GM18909 (cell line): Measurements from ENCODE around the gene MICAL1.

Experiments used
- ATAC-seq: cut with Tn5 transposase; IDR thresholded peaks from one replicate; pipeline ENCODE4 v1.9.1; 2021; ENCODE audit warnings: mild to moderate bottlenecking; ENCODE audit not compliant: unreplicated experiment, poor library complexity

MICAL1 gene

GRCh38 chr6:109441069-109441816, 14.3 kb downstream of the MICAL1 start:
- peak; percentile 19 for ATAC-seq

GRCh38 chr6:109440331-109441068, 15.1 kb downstream of the MICAL1 start, which contains the start of the genes PPIL6 and SMPD2:
PPIL6 (minus strand) TSS chr6:109440628; CDS start chr6:109440590, 38 bp downstream.
SMPD2 (plus strand) TSS chr6:109440724; CDS start chr6:109441122, 398 bp downstream.
- ATAC-seq = peak; percentile 90

- no peak for ATAC-seq
These were observed 19.5 kb downstream of the MICAL1 start for GRCh38 chr6:109436041-109436440.

- no peak for ATAC-seq
These were observed 21.1 kb downstream of the MICAL1 start for GRCh38 chr6:109434456-109434855.

DNA sequence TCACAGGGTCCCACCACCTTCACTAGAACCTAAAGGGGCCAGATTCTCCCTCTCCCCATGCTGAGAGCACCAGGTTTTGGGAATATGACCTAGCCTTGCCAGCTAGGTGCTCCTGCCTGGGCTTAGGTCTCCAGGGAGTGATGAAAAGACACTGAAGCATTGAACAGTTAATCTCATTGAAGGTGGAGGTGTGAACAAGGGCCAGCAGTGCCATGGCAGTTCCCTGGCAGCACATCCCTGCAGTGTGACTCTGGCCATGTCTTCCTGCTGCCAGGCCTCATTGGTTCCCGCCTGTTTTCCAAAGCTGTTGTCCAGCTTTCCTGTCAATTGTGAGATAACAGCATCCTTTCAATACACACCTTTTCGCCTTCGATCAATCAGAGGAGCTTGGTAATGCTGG, 26.1 kb downstream of the MICAL1 start:
- ATAC-seq = no peak

- ATAC-seq = no peak
These were observed 26.6 kb downstream of the MICAL1 start for GRCh38 chr6:109428889-109429477.

- no peak for ATAC-seq
These were observed 30.6 kb downstream of the MICAL1 start for GRCh38 chr6:109424946-109425345.

- ATAC-seq = no peak
These were observed 34.4 kb downstream of the MICAL1 start for GRCh38 chr6:109421184-109421583.

DNA sequence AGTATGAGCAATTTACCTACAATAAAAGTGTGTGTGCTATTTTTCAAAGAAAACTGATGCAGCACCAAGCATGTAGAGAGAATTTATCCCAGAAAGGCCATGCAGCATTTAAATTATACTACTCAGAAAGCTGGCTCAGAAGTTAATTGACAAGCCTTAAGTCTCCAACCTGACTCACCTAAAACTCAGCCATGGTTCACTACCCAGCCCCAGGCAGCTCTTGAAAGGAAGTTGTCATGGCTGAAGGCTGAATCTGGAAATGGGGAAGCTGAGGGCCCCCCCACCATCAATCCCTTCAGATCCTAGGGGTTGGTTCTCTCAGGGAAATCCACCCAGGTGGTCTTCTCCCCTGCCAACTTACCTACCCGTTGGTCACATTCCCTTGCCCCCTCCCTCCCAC, 34.8 kb downstream of the MICAL1 start:
- no peak for ATAC-seq

DNA sequence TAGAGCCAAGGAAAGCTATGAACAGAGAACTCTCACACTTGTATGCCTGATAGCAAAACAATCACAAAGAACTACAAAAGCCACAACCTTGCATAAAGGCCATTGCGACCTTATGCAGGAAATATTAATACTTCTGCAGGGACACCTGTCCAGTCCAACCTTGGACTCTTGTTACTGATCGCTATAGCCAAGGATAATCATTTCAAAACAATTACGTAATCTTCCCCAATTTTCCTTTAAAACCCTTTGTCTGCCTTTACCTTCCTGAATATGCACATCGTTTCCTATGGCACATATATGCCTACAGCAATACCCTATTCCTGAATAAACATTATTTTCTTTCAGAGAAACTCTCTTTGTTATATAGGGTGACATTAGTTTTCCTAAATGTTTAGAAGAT, 37.9 kb downstream of the MICAL1 start:
- ATAC-seq = no peak

- no peak for ATAC-seq
These were observed 44.5 kb downstream of the MICAL1 start for GRCh38 chr6:109411034-109411433.

GRCh38 chr6:109406196-109406595, 49.4 kb downstream of the MICAL1 start:
- ATAC-seq = no peak

GRCh38 chr6:109397020-109397419, 58.6 kb downstream of the MICAL1 start:
- ATAC-seq = no peak

DNA sequence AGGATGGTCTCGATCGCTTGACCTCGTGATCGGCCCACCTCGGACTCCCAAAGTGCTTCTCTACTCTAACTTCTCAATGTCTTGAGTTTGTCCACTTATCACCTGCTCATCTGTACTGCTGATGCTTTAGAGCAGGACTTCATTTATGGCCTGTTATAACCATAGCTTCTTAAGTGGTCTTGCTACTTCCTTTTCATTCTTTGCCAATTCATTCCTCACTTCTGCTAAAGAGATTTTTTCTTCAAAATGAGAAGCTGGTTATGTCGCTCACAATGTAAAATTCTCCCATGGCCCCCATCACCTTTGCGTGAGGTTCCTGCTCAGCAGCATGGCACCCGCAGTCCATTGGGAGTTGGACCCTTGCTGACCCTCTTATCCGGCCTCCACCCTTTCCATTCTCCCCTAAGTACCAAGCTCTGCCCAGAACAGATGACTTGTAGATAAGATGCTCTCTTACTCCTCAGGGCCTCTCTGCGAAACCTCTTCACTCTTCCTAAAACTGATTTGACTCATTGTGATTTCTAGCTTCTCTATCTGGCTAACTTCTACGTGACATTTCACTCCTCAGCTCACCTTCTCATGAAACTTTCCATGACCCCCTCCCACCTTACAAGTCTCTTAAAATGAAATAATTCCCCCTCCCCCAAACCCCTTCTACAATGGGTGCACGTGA, 59.4 kb downstream of the MICAL1 start:
- no peak for ATAC-seq
